IPS-11a (cell line): ENCODE results near the gene ERMARD.

Source experiments
- H3K4me3 ChIP-seq: one replicate; pipeline ENCODE4 v1.5.1; 2013; ENCODE audit warnings: low read depth, low read length, control low read depth

Gene ERMARD

GRCh38 chr6:169801396-169802160 lies 50.2 kb downstream of the ERMARD start:
- no peak overlapping the region for H3K4me3 ChIP-seq

GRCh38 chr6:169802790-169803189 lies 51.4 kb downstream of the ERMARD start:
- no peak overlapping the region for H3K4me3 ChIP-seq

DNA sequence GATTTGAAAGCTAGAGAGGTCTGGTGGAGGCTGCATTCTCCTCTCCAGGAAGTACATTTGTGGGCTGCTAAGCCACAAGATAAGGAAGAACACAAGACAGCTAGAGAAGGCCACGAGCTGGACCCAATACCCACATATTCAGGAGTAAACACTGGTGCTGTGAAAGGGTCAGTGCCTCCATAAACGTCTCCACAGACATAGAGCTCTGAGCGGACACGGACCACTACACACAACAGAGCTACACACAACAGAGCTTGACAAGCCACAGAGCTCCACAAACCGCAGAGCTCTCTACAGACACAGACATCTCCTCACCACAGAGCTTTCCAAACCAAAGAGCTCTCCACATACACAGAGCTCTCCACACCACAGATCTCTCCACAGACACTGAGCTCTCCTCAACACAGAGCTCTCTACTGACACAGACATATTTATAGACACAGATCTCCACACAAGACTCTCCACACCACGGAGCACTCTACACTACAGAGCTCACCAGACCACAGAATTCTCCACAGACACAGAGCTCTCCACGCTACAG lies 51.9 kb downstream of the ERMARD start:
- no peak overlapping the region for H3K4me3 ChIP-seq

GRCh38 chr6:169803816-169804340 lies 52.5 kb downstream of the ERMARD start:
- no peak overlapping the region for H3K4me3 ChIP-seq

GRCh38 chr6:169804427-169804826 lies 53.0 kb downstream of the ERMARD start:
- H3K4me3 ChIP-seq = no peak overlapping the region

GRCh38 chr6:169805242-169805838 lies 53.9 kb downstream of the ERMARD start:
- H3K4me3 ChIP-seq = no peak overlapping the region

- no peak overlapping the region for H3K4me3 ChIP-seq
Measured at GRCh38 chr6:169806701-169807100, 55.3 kb downstream of the ERMARD start.

DNA sequence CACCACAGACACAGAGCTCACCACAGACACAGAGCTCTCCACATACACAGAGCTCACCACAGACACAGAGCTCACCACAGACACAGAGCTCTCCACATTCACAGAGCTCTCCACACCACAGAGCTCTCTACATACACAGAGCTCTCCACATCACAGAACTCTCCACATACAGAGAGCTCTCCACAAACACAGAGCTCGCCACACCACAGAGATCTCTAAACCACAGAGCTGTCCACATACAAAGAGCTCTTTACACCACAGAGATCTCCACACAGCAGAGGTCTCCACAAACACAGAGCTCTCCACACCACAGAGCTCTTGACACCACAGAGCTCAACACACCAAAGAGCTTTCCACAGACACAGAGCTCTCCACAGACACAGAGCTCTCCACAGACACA lies 55.8 kb downstream of the ERMARD start:
- no peak overlapping the region for H3K4me3 ChIP-seq

GRCh38 chr6:169807699-169808607 lies 56.5 kb downstream of the ERMARD start:
- no peak overlapping the region for H3K4me3 ChIP-seq

GRCh38 chr6:169808608-169808967 lies 57.2 kb downstream of the ERMARD start:
- H3K4me3 ChIP-seq = no peak overlapping the region

DNA sequence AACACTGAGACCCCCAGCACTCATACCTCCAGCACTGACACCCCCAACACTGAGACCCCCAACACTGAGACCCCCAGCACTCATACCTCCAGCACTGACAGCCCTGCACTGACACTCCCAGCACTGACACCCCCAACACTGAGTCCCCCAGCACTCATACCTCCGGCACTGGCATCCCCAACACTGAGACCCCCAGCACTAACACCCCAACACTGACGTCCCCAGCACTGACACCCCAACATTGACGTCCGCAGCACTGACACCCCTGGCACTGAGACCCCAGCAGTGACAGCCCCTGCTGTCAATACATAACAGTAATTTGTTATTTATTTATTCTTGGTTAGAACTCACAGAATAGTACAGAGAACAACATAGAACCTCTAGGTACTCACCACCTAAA lies 58.0 kb downstream of the ERMARD start:
- H3K4me3 ChIP-seq = no peak overlapping the region

- H3K4me3 ChIP-seq = no peak overlapping the region
Measured at GRCh38 chr6:169810066-169810989, 58.9 kb downstream of the ERMARD start.

- H3K4me3 ChIP-seq = no peak overlapping the region
Measured at GRCh38 chr6:169811072-169811471, 59.6 kb downstream of the ERMARD start.

DNA sequence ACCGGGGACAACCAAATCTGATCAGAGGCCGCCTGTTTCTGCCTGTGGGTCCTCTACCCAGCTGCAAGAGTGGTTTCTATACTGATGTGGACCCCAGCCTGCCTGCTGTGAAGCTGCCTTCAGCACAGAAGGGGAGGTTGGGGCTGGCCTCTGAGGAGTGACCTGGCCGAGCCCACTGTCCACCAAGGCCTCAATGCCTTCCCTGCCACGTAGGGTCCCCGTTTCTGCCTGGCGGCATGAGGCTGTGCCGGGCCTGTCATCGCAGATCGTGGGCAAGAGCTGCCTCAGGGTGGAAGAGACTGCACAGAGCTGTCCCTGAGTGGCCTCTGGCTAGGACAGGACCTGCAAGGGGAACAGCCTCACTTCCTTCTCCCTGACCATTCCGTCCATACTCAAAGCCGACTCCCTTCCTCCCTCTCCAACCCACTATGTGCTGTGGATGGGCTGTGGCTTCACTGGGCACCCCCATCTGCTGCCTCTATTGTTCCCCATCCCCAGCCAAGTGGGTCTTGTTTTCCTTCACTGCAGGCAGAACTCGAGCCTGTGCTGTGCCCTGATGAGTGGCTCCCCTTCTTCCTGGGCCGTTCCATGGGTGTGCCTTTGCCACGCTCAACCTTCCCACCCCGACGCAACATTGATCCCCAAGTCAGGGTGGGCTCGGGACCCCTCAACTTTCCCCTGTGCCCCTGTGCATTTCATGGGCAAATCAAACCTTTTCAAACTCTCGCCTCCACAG lies 60.3 kb downstream of the ERMARD start:
- H3K4me3 ChIP-seq = no peak overlapping the region

- no peak overlapping the region for H3K4me3 ChIP-seq
Measured at GRCh38 chr6:169812257-169812644, 60.8 kb downstream of the ERMARD start.

DNA sequence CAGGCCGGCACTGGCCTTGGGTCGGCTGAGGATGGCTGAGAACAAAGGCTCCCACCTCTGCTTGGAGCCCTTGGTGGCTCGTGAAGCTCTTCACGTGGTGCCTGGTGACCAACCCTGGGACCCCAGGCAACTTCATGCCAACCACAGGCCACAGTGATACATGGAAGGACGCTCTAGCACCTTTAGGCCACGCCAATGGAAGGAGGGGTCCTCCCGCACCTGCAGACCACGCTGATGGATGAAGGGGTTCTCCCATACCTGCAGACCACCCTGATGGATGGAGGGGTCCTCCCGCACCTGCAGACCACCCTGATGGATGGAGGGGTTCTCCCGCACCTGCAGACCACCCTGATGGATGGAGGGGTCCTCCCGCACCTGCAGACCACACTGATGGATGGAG lies 62.5 kb downstream of the ERMARD start:
- no peak overlapping the region for H3K4me3 ChIP-seq

- H3K4me3 ChIP-seq = no peak overlapping the region
Measured at GRCh38 chr6:169816054-169816453, 64.6 kb downstream of the ERMARD start.

GRCh38 chr6:169816975-169817374 lies 65.6 kb downstream of the ERMARD start:
- H3K4me3 ChIP-seq = no peak overlapping the region

- H3K4me3 ChIP-seq = no peak overlapping the region
Measured at GRCh38 chr6:169820358-169820757, 68.9 kb downstream of the ERMARD start.
